ENCODE data around the gene BST2.

- TF ChIP-seq, protein P1, sequence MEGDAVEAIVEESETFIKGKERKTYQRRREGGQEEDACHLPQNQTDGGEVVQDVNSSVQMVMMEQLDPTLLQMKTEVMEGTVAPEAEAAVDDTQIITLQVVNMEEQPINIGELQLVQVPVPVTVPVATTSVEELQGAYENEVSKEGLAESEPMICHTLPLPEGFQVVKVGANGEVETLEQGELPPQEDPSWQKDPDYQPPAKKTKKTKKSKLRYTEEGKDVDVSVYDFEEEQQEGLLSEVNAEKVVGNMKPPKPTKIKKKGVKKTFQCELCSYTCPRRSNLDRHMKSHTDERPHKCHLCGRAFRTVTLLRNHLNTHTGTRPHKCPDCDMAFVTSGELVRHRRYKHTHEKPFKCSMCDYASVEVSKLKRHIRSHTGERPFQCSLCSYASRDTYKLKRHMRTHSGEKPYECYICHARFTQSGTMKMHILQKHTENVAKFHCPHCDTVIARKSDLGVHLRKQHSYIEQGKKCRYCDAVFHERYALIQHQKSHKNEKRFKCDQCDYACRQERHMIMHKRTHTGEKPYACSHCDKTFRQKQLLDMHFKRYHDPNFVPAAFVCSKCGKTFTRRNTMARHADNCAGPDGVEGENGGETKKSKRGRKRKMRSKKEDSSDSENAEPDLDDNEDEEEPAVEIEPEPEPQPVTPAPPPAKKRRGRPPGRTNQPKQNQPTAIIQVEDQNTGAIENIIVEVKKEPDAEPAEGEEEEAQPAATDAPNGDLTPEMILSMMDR (optimal IDR thresholded peaks at IDR 0.05 in 1 of 3, IDR thresholded peaks at IDR 0.05 in 1 of 3, conservative IDR thresholded peaks at IDR 0.05 in 1 of 3; ENCODE audit: extremely low read depth in 1 of 3, insufficient read depth in 2 of 3, low read length in 3 of 3) = no peak
- TF ChIP-seq EZH2 (IDR thresholded peaks at IDR 0.05; ENCODE audit: low read length) = no peak
Measured at GRCh38 chr19:17445526-17446165, 40.2 kb upstream of the BST2 start.
